ENCODE measurements around the gene SLC51A.

SLC51A gene

GRCh38 chr3:196217307-196218154, 1.2 kb downstream of the SLC51A start:
- no peak for DNase-seq

GRCh38 chr3:196218155-196218712, 1.9 kb downstream of the SLC51A start:
- no peak for DNase-seq

GRCh38 chr3:196219194-196219969, 3.0 kb downstream of the SLC51A start:
- peak; percentile 35 for DNase-seq

- DNase-seq: no peak
Observed at GRCh38 chr3:196219970-196220311, 3.6 kb downstream of the SLC51A start.

- DNase-seq: no peak
Observed at GRCh38 chr3:196220587-196220986, 4.3 kb downstream of the SLC51A start.

GRCh38 chr3:196220991-196221390, 4.7 kb downstream of the SLC51A start:
- DNase-seq: no peak

GRCh38 chr3:196222876-196223595, 6.7 kb downstream of the SLC51A start:
- no peak for DNase-seq

GRCh38 chr3:196225086-196225485, 8.8 kb downstream of the SLC51A start:
- DNase-seq: no peak

GRCh38 chr3:196225763-196226364, 9.5 kb downstream of the SLC51A start:
- DNase-seq: no peak

GRCh38 chr3:196227121-196227561, 10.8 kb downstream of the SLC51A start:
- DNase-seq: no peak

GRCh38 chr3:196227629-196228493, 11.5 kb downstream of the SLC51A start:
- no peak for DNase-seq

GRCh38 chr3:196232154-196232881, 16.0 kb downstream of the SLC51A start:
- DNase-seq: no peak

- DNase-seq: no peak
Observed at GRCh38 chr3:196232882-196233251, 16.5 kb downstream of the SLC51A start.

GRCh38 chr3:196235452-196236122, 19.3 kb downstream of the SLC51A start:
- DNase-seq: no peak

GRCh38 chr3:196236223-196236622, 19.9 kb downstream of the SLC51A start:
- DNase-seq: no peak

GRCh38 chr3:196237203-196237602, 20.9 kb downstream of the SLC51A start:
- DNase-seq: no peak

- DNase-seq: no peak
Observed at GRCh38 chr3:196238612-196239560, 22.6 kb downstream of the SLC51A start.

- no peak for DNase-seq
Observed at GRCh38 chr3:196240424-196240823, 24.1 kb downstream of the SLC51A start.

- DNase-seq: no peak
Observed at GRCh38 chr3:196241704-196242103, 25.4 kb downstream of the SLC51A start.
